Right ventricle myocardium superior (tissue), 1 donor: Measurements from ENCODE around the gene EDDM13. TPM values are rescaled to one million over a fixed set of nuclear protein-coding genes. Genes with fewer than 3 reads are reported as not detected.
A peak's percentile ranks its signal among the peaks of the same experiment; 100 is the strongest.
"Not testable (repeated sequence)": the region's sequence is repeated elsewhere in the genome, so short reads cannot be mapped to it uniquely, and the experiment has no call there.

Experiments
- ATAC-seq: fragments of 200-7000 bp; cut with Tn5 transposase; one replicate; pipeline ENCODE4 v1.9.1; 2020; ENCODE audit warnings: mild to moderate bottlenecking; ENCODE audit not compliant: poor library complexity
- DNase-seq: peaks from one replicate; pipeline ENCODE4 v3.0.0-alpha.2; 2020
- intact Hi-C: fragments of 100-400 bp; cut with DNase I; formaldehyde crosslinking; loops from one replicate; pipeline ENCODE4 v1.11.2; 2022
- total RNA-seq: library from RNA; stranded (reverse); fragmentation: NEBNext Ultra II Directional; extraction: Animal tissue kit (Norgen Biotek cat#: 25700); gene quantifications from one replicate; pipeline ENCODE4 v1.2.1, GENCODE V29; 2021
- donor health status: DM: no; HTN: yes; CAD: no; lungs with severe emphysema.

Gene EDDM13
- total RNA-seq, 1 donor from 2014 or later = not detected

DNA sequence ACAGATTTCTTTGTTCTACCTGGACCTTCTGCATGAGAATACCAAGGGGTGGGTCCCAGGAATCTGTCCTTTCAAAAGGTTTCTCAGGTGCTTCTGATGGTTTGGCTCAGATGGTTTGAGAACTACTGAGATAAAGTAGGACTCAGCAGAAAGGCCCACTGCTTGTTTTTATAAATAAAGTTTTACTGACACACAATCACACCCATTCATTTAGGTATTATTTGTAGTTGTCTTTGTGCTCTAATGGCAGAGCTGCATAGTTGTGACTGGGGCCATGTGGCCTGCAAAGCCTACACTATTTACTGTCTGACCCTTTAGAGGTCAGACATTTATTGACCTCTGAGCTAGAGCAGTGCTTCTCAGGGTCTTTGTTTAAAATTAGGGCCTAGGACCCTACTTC lies 17.6 kb downstream of the EDDM13 start:
- intact Hi-C loops = no loop called here
- DNase-seq (no peak), ATAC-seq (no peak)

DNA sequence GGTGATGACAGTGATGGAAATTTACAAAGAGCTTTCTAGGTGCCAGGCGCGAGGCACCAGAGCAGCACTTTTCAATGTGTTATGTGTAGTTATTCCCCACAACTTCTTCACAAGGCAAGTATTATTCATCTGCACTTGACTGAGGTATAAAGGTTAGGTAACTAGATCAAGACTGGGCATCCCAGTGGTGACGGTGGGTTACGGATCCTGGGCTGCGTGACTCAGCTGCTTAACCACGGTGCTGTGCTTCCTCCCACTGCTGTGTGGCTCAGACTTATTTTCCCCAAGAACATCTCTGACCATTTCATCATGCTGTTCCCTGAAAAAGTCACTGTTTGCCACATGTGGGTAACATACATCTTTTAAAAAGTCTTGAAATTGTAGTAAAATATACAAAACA lies 19.3 kb downstream of the EDDM13 start:
- intact Hi-C loops = no loop called here
- no peak for ATAC-seq
- DNase-seq = no peak

DNA sequence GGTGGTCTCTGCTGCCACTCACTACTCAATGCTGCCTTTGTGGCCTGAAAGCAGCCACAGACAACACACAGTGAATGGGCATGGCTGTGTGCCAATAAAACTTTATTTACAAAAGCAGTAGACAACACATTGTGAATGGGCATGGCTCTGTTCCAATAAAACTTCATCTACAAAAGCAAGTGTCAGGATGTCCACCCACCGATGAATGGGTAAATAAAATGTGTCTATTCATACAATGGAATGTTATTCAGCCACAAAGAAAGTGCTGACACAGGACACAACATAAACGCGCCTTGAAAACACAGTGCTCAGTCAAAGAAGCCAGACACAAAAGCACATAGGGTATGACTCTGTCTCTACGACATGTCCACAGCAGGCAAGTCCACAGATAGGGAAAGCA lies 22.0 kb downstream of the EDDM13 start:
- no peak for ATAC-seq
- no peak for DNase-seq
- intact Hi-C loops = no loop called here

DNA sequence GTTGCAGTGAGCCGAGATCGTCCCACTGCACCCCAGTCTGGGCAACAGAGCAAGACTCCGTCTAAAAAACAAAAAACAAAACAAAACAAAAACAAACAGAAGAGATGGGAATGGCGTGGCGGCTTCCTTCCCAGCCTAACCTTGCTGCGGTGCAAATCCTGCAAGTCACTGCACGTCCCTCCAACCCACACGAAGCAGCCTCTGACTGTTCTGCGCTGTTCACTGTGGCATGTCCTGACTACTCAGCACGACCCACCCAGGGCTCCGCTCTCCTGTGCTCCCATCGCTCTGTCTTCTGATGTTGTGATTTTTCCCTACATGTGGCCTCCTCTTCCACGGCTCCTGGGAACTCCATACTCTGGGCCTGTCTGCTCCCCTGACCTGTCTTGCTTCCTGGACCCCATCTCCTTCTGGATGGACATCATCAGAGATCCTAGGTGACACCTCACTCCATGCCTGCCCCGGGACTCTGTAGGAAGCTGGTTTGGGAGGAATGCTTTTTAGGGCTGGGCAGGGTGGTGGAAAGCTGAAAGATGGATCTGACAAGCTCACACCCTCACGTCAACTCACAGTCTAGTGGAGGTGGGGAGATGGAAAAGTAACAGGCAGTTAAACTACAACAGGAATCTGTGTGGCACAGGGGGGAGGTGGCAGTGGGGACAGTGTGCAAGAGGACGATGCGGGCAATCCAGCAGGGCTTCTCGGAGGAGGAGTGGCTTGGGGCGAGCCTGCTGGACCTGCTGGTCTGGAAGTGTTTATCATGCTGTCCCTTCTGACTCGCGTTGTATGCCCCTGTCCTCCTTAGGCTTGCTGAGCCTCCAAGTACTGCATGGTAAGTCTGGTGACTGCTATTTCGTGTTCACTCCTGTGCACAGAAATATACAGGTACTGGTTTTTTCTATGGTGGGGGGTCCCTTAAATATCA lies 23.2 kb downstream of the EDDM13 start:
- intact Hi-C loops = no loop called here
- ATAC-seq (no peak), DNase-seq (no peak)

DNA sequence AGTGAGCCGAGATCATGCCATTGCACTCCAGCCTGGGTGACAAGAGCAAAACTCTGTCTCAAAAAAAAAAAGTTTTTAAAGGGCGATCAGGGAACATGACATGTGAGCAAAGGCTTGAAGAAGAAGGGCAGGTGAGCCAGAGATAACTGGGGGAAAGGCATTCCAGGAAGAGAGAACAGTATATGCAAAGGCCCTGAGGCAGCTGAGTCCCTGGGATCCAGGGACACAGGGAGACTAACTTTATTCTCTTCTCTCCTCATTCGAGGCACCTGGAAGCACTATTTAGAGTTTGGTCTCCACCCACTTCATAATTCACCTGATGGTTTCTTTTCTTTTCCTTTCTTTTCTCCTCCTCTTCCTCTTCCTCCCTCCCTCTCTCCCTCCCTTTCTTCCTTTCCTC lies 24.5 kb downstream of the EDDM13 start:
- intact Hi-C loops = no loop called here
- ATAC-seq = no peak
- DNase-seq = no peak

DNA sequence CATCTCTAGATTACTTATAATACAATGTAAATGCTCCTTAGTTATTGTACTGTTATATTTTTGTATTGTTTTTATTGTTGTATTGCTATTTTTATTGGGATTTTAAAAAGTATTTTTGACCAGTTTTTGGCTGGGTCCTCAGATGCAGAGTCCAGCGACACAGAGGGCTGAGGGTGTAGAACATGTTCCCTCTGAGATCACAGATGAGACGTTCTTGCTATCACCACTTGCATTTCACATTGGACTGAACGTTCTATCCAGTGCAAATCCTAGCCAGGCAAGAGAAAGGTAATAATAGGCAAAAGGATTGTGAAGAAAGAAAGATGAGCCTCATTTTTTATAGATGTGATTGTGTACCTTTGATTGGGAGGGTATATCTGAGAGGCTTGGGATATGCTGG lies 27.1 kb downstream of the EDDM13 start:
- DNase-seq (no peak), ATAC-seq (peak; percentile 70)
- intact Hi-C loops = no loop called here

DNA sequence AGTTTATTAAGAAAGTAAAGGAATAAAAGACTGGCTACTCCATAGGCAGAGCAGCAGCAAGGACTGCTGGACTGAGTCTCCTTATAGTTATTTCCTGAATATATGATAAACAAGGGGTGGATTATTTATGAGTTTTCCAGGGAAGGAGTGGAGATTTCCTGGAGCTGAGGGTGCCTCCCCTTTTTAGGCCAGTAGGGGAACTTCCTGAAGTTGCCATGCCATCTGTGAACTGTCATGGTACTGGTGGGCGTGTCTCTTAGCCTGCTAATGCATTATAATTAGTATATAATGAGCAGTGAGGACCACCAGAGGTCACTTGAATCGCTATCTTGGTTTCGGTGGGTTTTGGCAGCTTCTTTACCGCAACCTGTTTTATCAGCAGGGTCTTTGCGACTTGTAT lies 28.6 kb downstream of the EDDM13 start:
- ATAC-seq (no peak), DNase-seq (no peak)
- intact Hi-C loops = no loop called here

DNA sequence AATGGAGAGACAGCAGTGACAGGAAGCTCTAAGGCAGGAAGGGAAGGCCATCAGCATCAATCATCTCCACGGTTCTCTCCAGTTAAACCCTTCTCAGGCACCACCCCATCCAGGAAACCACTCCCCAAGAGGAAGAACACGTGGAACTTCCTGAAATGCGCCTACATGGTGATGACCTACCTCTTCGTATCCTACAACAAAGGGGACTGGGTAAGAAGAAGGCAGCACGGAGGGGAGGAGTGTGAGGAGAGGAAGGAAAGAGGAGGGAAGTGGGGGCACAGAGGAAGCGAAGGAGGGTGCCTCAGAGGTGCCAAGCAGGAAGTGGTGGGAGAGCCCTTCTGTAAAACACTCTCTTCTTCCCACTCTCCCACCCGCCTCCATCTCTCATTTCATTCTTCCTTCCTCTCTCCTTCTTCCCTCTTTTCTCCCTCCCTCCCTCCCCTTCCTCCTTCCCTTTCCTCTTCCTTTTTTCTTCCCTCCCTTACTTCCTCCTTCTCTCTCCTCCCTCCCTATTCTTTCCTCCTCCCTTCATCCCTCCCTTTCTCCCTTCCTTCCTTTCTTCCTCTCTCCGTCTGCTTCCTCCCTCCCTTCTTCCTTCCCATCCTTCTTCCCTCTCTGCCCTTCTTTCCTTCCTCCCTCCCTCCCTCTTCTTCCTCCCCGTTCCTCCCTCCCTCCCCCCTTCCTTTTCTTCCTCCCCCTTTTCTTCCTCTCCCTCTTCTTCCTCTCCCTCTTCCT lies 29.5 kb downstream of the EDDM13 start:
- intact Hi-C loops = no loop called here
- ATAC-seq (no peak), DNase-seq (no peak)

DNA sequence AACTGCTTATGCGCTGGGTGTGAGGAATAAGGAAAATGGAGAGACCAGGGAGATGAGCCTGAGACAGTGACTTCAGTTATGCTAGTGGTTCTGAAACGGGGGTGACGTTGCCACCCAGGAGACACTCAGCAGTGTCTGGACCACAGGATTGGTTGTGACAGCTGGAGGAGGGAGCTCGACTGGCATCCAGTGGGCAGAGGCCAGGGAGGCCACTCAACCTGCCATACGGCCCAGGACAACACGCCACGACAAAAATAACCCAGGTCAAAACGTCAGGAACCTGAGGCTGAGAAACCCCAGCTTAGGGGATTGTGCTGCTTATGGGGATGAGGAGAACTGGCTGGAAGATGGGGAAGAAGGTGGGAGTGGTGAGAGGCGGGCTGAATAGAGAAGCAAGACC lies 31.7 kb downstream of the EDDM13 start:
- intact Hi-C loops = no loop called here
- ATAC-seq (peak; percentile 37), DNase-seq (no peak)

DNA sequence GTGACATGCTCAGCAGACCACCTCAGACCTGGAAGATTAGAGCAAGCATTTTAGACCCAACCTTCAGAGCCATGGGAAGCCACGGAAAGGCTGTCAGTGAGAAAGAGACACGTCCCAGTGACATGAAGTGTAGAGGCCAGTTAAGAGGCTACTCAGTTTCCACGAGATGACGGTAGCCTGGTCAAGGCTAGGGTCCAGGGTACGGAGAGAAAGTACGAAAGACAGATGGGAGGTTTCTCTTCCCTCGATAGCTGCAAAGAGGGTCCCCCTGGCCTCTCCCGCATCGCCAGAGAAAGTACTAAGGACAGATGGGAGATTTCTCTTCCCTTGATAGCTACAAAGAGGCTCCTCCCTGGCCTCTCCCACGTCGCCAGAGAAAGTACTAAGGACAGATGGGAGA lies 33.5 kb downstream of the EDDM13 start:
- DNase-seq = no peak
- no peak for ATAC-seq

DNA sequence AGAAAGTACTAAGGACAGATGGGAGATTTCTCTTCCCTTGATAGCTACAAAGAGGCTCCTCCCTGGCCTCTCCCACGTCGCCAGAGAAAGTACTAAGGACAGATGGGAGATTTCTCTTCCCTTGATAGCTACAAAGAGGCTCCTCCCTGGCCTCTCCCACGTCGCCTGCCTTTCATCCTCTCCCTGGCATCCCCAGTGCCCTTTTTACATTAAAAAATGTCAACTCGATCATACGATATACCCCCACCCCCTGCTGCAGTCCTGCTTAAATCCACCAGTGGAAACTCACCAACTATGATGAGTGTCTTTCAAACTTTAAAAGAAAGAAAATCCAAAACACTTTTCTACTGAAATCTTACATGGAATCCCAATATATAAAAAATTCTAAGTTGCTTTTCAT lies 34.5 kb downstream of the EDDM13 start:
- intact Hi-C loops, ATAC-seq, DNase-seq: not testable (repeated sequence)

More for the DNA sequence above, 33.5 kb downstream of the EDDM13 start:
- intact Hi-C loops = no loop called here

DNA sequence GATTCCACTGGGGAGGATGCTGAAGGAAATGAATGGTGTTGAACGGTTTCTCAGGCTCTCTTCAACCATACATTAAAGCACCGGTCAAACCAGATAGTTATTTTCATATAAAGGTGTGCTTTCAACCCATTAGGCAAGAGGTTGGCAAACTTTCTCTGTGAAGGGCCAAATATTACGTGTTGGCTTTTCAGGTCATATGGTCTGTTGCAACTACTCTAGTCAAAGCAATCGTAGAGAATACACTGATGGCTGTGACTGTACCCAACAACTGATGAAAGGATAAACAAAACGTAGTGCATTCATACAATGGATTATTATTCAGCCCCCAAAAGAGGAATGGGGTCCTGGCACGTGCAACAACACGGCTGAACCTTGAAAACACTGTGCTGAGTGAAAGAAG lies 36.2 kb downstream of the EDDM13 start:
- DNase-seq (no peak), ATAC-seq (no peak)
- intact Hi-C loops = no loop called here

DNA sequence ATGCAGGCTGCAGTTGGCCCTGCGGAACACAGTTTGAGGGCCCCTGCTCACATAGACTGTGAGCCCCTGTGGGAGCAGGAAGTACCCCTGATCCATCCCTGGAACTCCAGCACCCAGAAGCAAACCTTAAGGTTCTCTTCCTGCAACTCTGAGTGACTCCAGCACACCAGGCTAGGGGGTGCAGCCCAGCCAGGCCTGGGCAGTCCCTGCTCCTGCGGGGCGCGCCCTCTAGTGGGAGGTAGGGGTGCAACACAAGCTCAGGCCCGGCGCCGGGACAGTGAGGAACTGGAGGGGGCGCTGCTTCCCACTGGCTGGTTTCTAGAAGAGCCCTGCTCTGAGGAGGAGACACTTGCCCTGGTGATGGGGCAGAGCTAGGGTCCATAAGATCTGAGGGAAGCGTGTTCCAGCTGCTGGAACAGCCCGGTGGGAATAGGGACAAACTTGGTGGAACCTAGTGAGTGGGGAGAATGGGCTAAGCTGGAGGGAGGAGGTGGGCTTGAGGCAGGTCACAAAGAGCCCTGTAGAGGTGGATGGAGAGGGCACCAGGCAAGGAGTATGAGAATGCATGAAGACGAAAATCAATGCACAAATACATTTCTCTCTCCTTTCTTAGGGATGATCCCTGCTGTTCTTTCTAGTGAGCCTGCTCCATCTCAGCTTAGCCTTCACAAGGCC lies 37.1 kb downstream of the EDDM13 start:
- peak; percentile 70 for DNase-seq
- intact Hi-C loops = no loop called here
- ATAC-seq = no peak

DNA sequence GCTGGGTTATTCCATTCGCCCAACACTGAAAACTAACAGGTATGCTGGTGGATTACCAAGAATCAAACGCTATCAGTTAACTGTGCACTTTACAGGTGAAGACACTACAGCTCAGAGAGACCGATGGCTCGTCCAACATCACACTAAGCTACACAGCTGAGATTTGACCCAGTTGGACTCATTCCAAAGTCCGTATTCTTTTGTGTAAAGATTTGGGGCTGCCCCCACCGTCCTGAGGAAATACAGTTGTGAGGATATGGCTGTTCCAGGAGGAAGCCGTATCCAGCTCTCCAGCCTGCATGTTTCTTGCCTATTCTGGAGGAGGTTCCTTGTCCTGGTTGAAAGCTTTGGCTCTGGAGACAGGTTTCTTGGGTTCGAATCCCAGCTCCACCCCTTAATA lies 37.9 kb downstream of the EDDM13 start:
- ATAC-seq (no peak), DNase-seq (no peak)
- intact Hi-C loops = no loop called here

DNA sequence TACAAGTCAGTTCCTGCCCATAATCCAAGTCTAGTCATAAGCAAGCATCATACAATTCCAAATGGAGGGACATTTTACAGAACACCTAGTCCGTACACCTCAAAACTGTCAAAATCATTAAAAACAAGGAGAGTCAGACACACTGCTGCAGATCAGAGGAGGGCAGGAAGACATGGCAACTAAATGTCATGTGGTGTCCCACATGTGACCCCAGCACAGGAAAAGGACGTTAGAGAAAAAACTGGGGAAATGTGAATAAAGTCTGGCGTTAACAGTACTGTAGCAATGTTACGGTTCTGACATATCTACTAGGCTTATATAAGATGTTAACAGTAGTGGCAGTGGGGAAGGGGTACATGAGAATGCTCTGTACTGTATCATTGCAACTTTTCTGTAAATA lies 39.8 kb downstream of the EDDM13 start:
- ATAC-seq (no peak), DNase-seq (no peak)
- intact Hi-C loops = no loop called here

DNA sequence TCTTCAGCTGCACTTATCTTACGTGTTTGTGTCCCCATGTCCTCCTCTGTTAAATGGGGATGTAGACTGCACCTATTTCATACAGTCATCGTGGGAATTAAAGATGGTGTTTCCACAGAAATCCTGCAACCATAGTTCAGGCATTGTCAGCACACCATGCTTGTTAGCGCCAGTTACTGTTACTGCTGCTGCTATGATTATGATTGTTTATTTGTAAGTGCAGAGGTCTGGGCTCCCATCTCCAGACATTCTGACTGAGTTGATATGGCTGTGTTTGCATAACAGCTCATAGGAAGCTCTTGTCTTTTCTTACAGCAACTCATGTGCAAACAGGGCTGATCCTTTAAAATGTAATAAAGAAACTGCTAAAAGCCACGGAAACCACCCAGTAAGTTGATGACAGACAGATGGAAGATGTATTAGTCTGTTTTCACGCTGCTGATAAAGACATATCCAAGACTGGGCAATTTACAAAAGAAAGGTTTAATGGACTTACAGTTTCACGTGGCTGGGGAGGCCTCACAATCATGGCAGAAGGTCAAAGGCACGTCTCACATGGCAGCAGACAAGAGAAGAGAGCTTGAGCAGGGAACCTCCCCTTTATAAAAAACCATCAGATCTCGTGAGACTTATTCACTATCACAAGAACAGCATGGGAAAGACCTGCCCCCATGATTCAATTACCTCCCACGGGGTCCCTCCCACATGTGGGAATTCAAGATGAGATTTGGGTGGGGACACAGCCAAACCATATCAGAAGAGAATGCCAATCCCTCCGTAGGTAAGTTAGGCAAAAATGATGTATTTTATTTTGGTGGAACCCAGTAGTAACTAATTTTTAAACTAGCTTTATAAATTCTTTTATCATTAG lies 40.5 kb downstream of the EDDM13 start:
- ATAC-seq = no peak
- intact Hi-C loops = no loop called here
- DNase-seq = no peak

DNA sequence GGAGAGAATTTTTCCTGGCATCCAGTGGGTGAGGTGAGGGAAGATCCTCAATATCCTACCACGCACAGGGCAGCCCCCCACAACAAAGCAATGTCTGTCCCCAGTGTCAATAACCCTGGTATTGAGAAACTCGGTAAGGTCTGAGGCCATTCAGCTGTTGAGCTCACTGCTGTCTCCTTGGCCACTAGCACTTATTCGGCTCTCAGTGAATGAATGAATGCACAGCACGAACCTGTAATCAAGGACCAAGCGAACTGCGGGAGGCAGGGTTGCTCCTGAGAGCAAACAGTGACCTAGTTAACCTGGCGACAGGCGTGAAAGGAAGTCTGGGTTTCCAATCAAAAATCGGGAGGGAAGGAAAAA lies 41.5 kb downstream of the EDDM13 start:
- intact Hi-C loops = no loop called here

DNA sequence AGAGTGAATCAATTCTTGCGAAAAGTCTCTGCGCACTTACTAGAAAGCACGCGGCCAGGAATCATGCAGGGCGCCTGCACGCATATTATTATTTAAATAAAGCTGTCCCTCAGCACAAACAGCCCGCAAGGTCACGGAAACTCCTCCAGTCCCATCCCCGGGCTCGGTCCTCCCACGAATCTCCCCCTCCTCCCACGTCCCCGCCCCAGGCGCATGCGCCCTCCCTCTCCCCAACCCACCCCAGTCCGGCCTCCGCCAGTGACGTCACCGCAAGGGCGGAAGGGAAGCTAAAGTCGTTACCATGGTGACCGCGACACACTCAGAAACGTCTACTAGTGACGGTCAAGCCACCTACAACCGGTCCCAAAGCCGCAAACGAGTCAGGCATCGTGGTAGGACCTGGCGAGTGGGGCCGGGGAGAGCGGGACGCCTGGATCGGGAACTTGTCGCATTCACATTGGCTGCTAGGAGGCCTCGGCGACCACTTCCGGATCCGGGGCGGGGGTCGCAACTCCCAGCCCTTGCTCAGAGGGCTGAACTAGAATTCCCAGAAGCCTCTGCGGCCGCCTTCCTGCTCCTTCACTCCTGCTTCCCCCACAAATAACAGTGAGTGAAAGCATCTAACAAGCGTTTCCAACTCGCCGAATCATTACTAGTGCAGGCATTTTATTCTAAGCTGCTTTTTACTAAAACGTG lies 42.0 kb downstream of the EDDM13 start, which contains the start of gene ZSCAN5A:
Gene ZSCAN5A (minus strand): TSS at position 459 of the 696 bp plus-strand sequence. CDS start 89,793 bp downstream, outside the sequence.
- intact Hi-C loops = no loop called here
- DNase-seq (peak; percentile 97), ATAC-seq (peak; percentile 96)

More for the DNA sequence above, 41.5 kb downstream of the EDDM13 start:
- no peak for DNase-seq
- ATAC-seq = peak; percentile 1
